ENCODE results near the gene EXOSC1. TPM values are rescaled to one million over a fixed set of nuclear protein-coding genes. Genes with fewer than 3 reads are reported as not detected.
"Not testable (repeated sequence)": the region's sequence is repeated elsewhere in the genome, so short reads cannot be mapped to it uniquely, and the experiment has no call there.

EXOSC1 gene
- total RNA-seq, 1 experiment from 2014 or later = 52.6 TPM

GRCh38 chr10:97426776-97427570 is 18.8 kb downstream of the EXOSC1 start:
- in situ Hi-C loops (cut with HindIII; ENCODE audit: low pct_unique_long_range_greater_than_20kb, low sequenced_read_pairs) = no loop called here
- no peak for DNase-seq (ENCODE audit: low read depth)

- in situ Hi-C loops (cut with HindIII; ENCODE audit: low pct_unique_long_range_greater_than_20kb, low sequenced_read_pairs) = no loop called here
- peak; percentile 97 for DNase-seq (ENCODE audit: low read depth)
These were observed 19.6 kb downstream of the EXOSC1 start, which contains the start of gene PGAM1 for GRCh38 chr10:97425964-97426775. PGAM1 (plus strand) TSS chr10:97426191; CDS start chr10:97426308, 117 bp downstream.

GRCh38 chr10:97423757-97424098 is 22.1 kb downstream of the EXOSC1 start:
- DNase-seq (ENCODE audit: low read depth); in situ Hi-C loops (cut with HindIII; ENCODE audit: low pct_unique_long_range_greater_than_20kb, low sequenced_read_pairs): not testable (repeated sequence)

GRCh38 chr10:97416565-97416964 is 29.2 kb downstream of the EXOSC1 start:
- in situ Hi-C loops (cut with HindIII; ENCODE audit: low pct_unique_long_range_greater_than_20kb, low sequenced_read_pairs) = no loop called here
- DNase-seq (ENCODE audit: low read depth) = no peak

- peak; percentile 62 for DNase-seq (ENCODE audit: low read depth)
- in situ Hi-C loops (cut with HindIII; ENCODE audit: low pct_unique_long_range_greater_than_20kb, low sequenced_read_pairs) = no loop called here
These were observed 32.9 kb downstream of the EXOSC1 start for GRCh38 chr10:97412891-97413304.

- DNase-seq (ENCODE audit: low read depth) = peak; percentile 72
- in situ Hi-C loops (cut with HindIII; ENCODE audit: low pct_unique_long_range_greater_than_20kb, low sequenced_read_pairs) = no loop called here
These were observed 34.4 kb downstream of the EXOSC1 start for GRCh38 chr10:97411406-97411805.

- DNase-seq (ENCODE audit: low read depth) = no peak
These were observed 37.3 kb downstream of the EXOSC1 start for GRCh38 chr10:97408496-97408992.

GRCh38 chr10:97407952-97408248 is 37.9 kb downstream of the EXOSC1 start:
- in situ Hi-C loops (cut with HindIII; ENCODE audit: low pct_unique_long_range_greater_than_20kb, low sequenced_read_pairs) = no loop called here

More at GRCh38 chr10:97408496-97408992, 37.3 kb downstream of the EXOSC1 start:
- in situ Hi-C loops (cut with HindIII; ENCODE audit: low pct_unique_long_range_greater_than_20kb, low sequenced_read_pairs) = no loop called here

GRCh38 chr10:97407211-97407951 is 38.4 kb downstream of the EXOSC1 start:
- peak; percentile 86 for DNase-seq (ENCODE audit: low read depth)
- in situ Hi-C loops (cut with HindIII; ENCODE audit: low pct_unique_long_range_greater_than_20kb, low sequenced_read_pairs) = no loop called here

More at GRCh38 chr10:97407952-97408248, 37.9 kb downstream of the EXOSC1 start:
- DNase-seq (ENCODE audit: low read depth) = no peak

GRCh38 chr10:97406483-97406882 is 39.3 kb downstream of the EXOSC1 start:
- in situ Hi-C loops (cut with HindIII; ENCODE audit: low pct_unique_long_range_greater_than_20kb, low sequenced_read_pairs); DNase-seq (ENCODE audit: low read depth): not testable (repeated sequence)

GRCh38 chr10:97406064-97406463 is 39.7 kb downstream of the EXOSC1 start:
- in situ Hi-C loops (cut with HindIII; ENCODE audit: low pct_unique_long_range_greater_than_20kb, low sequenced_read_pairs) = no loop called here
- no peak for DNase-seq (ENCODE audit: low read depth)

- in situ Hi-C loops (cut with HindIII; ENCODE audit: low pct_unique_long_range_greater_than_20kb, low sequenced_read_pairs) = no loop called here
- no peak for DNase-seq (ENCODE audit: low read depth)
These were observed 41.8 kb downstream of the EXOSC1 start for GRCh38 chr10:97404044-97404443.

GRCh38 chr10:97401455-97401919 is 44.3 kb downstream of the EXOSC1 start:
- in situ Hi-C loops (cut with HindIII; ENCODE audit: low pct_unique_long_range_greater_than_20kb, low sequenced_read_pairs) = no loop called here
- DNase-seq (ENCODE audit: low read depth) = no peak

GRCh38 chr10:97400665-97401454 is 44.9 kb downstream of the EXOSC1 start, which contains the start of gene RRP12:
RRP12 (minus strand) TSS chr10:97401340; CDS start chr10:97401231, 109 bp downstream.
- in situ Hi-C loops (cut with HindIII; ENCODE audit: low pct_unique_long_range_greater_than_20kb, low sequenced_read_pairs) = no loop called here
- DNase-seq (ENCODE audit: low read depth) = peak; percentile 95

GRCh38 chr10:97399843-97400545 is 45.8 kb downstream of the EXOSC1 start:
- in situ Hi-C loops (cut with HindIII; ENCODE audit: low pct_unique_long_range_greater_than_20kb, low sequenced_read_pairs) = no loop called here
- DNase-seq (ENCODE audit: low read depth) = peak; percentile 75

GRCh38 chr10:97396056-97396455 is 49.8 kb downstream of the EXOSC1 start:
- DNase-seq (ENCODE audit: low read depth) = no peak
- in situ Hi-C loops (cut with HindIII; ENCODE audit: low pct_unique_long_range_greater_than_20kb, low sequenced_read_pairs) = no loop called here

GRCh38 chr10:97393034-97393573 is 52.7 kb downstream of the EXOSC1 start:
- in situ Hi-C loops (cut with HindIII; ENCODE audit: low pct_unique_long_range_greater_than_20kb, low sequenced_read_pairs) = no loop called here
- no peak for DNase-seq (ENCODE audit: low read depth)
